HepG2 (cell line): ENCODE data around the gene ACSL5. TPM values are rescaled to one million over a fixed set of nuclear protein-coding genes. Genes with fewer than 3 reads are reported as not detected.

Experiments
- FOXC1 ChIP-seq: sonication (generic); formaldehyde crosslinking; IDR thresholded peaks from 2 replicates; pipeline ENCODE4 v1.8.0; 2022; ENCODE audit warnings: mild to moderate bottlenecking, missing genetic modification reagents, borderline replicate concordance
- FOXO1 ChIP-seq: sonication (generic); formaldehyde crosslinking; IDR thresholded peaks from 2 replicates; pipeline ENCODE4 v1.4.0; 2020; ENCODE audit warnings: missing genetic modification reagents
- HNF1B ChIP-seq: sonication (generic); formaldehyde crosslinking; IDR thresholded peaks from 2 replicates; pipeline ENCODE4 v1.5.1; 2020; ENCODE audit warnings: mild to moderate bottlenecking, moderate library complexity, missing genetic modification reagents
- RCOR2 ChIP-seq: IDR thresholded peaks from 2 replicates; pipeline ENCODE4 v1.6.1; 2016; ENCODE audit warnings: missing biosample characterization, missing genetic modification reagents
- SOX13 ChIP-seq, 3 experiments: fragments of 450-650 bp in 1 of 3; sonication (generic) in 1 of 3; formaldehyde crosslinking in 1 of 3; IDR thresholded peaks in 2 of 3; conservative IDR thresholded peaks in 1 of 3; 2 replicates each; pipeline versions ENCODE4 v1.5.0 to v1.6.1; 2016 to 2020; ENCODE audit warnings: antibody characterized with exemption in 1 of 3, mild to moderate bottlenecking in 1 of 3, missing compliant biosample characterization in 1 of 3, missing genetic modification reagents in 1 of 3, moderate library complexity in 1 of 3
- STAT5B ChIP-seq: sonication (generic); formaldehyde crosslinking; IDR thresholded peaks from 2 replicates; pipeline ENCODE4 v1.4.0; 2020; ENCODE audit warnings: missing genetic modification reagents
- THRA ChIP-seq: sonication (generic); formaldehyde crosslinking; IDR thresholded peaks from 2 replicates; pipeline ENCODE4 v1.4.0; 2020; ENCODE audit warnings: missing genetic modification reagents, borderline replicate concordance
- TOE1 ChIP-seq: sonication (generic); formaldehyde crosslinking; IDR thresholded peaks from 2 replicates; pipeline ENCODE4 v1.4.0; 2020; ENCODE audit warnings: mild to moderate bottlenecking, missing genetic modification reagents
- ZNF33B ChIP-seq: sonication (generic); formaldehyde crosslinking; IDR thresholded peaks from 2 replicates; pipeline ENCODE4 v1.5.1; 2020; ENCODE audit warnings: mild to moderate bottlenecking, missing genetic modification reagents
- polyA plus RNA-seq, 8 experiments: library from polyadenylated mRNA; depleted of rRNA in 3 of 8; stranded (reverse) in 7 of 8; unstranded in 1 of 8; fragments of >200 nt; fragmentation: Illumina TruSeq in 4 of 8; extraction: Trizol in 4 of 8; gene quantifications; 2 replicates each; pipeline versions ENCODE4 v1.2.1 to v1.2.3, GENCODE V29; 2011 to 2016; ENCODE audit warnings: low read depth in 4 of 8, missing spikeins in 1 of 8, mixed read lengths in 1 of 8; ENCODE audit not compliant: insufficient read depth in 1 of 8
- total RNA-seq, 5 experiments: library from RNA; depleted of rRNA; stranded (reverse); fragments of >200 nt; fragmentation: Illumina TruSeq; extraction: Trizol; gene quantifications; 2 replicates each; pipeline ENCODE4 v1.2.3, GENCODE V29; 2016; ENCODE audit warnings: low read depth in 1 of 5
- TF ChIP-seq, protein P1 (sequence below), 2 experiments: sonication (generic) in 1 of 2; formaldehyde crosslinking in 1 of 2; IDR thresholded peaks; 2 replicates each; pipeline versions ENCODE4 v1.4.0 to v1.6.1; 2016 to 2020; ENCODE audit warnings: borderline replicate concordance in 1 of 2, low read depth in 1 of 2, mild to moderate bottlenecking in 1 of 2, missing genetic modification reagents in 1 of 2
- TF ChIP-seq, protein P2 (sequence below): IDR thresholded peaks from 2 replicates; pipeline ENCODE4 v1.6.1; 2012; ENCODE audit warnings: low read depth, low read length, improper control_type of control experiment
- TF ChIP-seq, protein P3 (sequence below): sonication (generic); formaldehyde crosslinking; IDR thresholded peaks from 2 replicates; pipeline ENCODE4 v1.5.1; 2020; ENCODE audit warnings: missing genetic modification reagents, mild to moderate bottlenecking, borderline replicate concordance
- TF ChIP-seq, protein P4 (sequence below): sonication (generic); formaldehyde crosslinking; IDR thresholded peaks from 2 replicates; pipeline ENCODE4 v1.5.1; 2020; ENCODE audit warnings: missing genetic modification reagents, mild to moderate bottlenecking, borderline replicate concordance

Gene ACSL5
- total and polyA plus RNA-seq, 2 of the 13 experiments (the other 11 are each of a cell fraction or from before 2014, with no cell fraction given) = 56.4 to 82.5 TPM

- TF ChIP-seq, protein P1, sequence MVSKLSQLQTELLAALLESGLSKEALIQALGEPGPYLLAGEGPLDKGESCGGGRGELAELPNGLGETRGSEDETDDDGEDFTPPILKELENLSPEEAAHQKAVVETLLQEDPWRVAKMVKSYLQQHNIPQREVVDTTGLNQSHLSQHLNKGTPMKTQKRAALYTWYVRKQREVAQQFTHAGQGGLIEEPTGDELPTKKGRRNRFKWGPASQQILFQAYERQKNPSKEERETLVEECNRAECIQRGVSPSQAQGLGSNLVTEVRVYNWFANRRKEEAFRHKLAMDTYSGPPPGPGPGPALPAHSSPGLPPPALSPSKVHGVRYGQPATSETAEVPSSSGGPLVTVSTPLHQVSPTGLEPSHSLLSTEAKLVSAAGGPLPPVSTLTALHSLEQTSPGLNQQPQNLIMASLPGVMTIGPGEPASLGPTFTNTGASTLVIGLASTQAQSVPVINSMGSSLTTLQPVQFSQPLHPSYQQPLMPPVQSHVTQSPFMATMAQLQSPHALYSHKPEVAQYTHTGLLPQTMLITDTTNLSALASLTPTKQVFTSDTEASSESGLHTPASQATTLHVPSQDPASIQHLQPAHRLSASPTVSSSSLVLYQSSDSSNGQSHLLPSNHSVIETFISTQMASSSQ (IDR thresholded peaks at IDR 0.05; ENCODE audit: low read depth) = peak; percentile 100
- TF ChIP-seq, protein P1 (CRISPR knock-in tag; IDR thresholded peaks at IDR 0.05; ENCODE audit: borderline replicate concordance) = peak; percentile 100
- TF ChIP-seq ZNF33B (CRISPR knock-in tag) (0 out of 2 replicates have a peak, but pooled peaks have one; percentile 32), HNF1B (peak; percentile 99), THRA (CRISPR knock-in tag) (peak; percentile 82; the same call in 1 of the 2 replicates), FOXC1 (CRISPR knock-in tag) (no peak), SOX13 (IDR thresholded peaks at IDR 0.05) (peak; percentile 97), SOX13 (CRISPR knock-in tag; conservative IDR thresholded peaks at IDR 0.05 in 1 of 2, IDR thresholded peaks at IDR 0.05 in 1 of 2) (peak in 1 of 2 experiments; percentile 99; a peak in 2 of 4 replicates), RCOR2 (CRISPR knock-in tag) (peak; percentile 94), STAT5B (CRISPR knock-in tag) (no peak), FOXO1 (CRISPR knock-in tag) (peak; percentile 87), TOE1 (CRISPR knock-in tag) (0 out of 2 replicates have a peak, but pooled peaks have one; percentile 13)
- TF ChIP-seq, protein P2, sequence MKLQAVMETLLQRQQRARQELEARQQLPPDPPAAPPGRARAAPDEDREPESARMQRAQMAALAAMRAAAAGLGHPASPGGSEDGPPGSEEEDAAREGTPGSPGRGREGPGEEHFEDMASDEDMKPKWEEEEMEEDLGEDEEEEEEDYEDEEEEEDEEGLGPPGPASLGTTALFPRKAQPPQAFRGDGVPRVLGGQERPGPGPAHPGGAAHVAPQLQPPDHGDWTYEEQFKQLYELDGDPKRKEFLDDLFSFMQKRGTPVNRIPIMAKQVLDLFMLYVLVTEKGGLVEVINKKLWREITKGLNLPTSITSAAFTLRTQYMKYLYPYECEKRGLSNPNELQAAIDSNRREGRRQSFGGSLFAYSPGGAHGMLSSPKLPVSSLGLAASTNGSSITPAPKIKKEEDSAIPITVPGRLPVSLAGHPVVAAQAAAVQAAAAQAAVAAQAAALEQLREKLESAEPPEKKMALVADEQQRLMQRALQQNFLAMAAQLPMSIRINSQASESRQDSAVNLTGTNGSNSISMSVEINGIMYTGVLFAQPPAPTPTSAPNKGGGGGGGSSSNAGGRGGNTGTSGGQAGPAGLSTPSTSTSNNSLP = peak; percentile 83
- TF ChIP-seq, protein P3, sequence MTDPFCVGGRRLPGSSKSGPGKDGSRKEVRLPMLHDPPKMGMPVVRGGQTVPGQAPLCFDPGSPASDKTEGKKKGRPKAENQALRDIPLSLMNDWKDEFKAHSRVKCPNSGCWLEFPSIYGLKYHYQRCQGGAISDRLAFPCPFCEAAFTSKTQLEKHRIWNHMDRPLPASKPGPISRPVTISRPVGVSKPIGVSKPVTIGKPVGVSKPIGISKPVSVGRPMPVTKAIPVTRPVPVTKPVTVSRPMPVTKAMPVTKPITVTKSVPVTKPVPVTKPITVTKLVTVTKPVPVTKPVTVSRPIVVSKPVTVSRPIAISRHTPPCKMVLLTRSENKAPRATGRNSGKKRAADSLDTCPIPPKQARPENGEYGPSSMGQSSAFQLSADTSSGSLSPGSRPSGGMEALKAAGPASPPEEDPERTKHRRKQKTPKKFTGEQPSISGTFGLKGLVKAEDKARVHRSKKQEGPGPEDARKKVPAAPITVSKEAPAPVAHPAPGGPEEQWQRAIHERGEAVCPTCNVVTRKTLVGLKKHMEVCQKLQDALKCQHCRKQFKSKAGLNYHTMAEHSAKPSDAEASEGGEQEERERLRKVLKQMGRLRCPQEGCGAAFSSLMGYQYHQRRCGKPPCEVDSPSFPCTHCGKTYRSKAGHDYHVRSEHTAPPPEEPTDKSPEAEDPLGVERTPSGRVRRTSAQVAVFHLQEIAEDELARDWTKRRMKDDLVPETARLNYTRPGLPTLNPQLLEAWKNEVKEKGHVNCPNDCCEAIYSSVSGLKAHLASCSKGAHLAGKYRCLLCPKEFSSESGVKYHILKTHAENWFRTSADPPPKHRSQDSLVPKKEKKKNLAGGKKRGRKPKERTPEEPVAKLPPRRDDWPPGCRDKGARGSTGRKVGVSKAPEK (CRISPR knock-in tag) = no peak
- TF ChIP-seq, protein P4, sequence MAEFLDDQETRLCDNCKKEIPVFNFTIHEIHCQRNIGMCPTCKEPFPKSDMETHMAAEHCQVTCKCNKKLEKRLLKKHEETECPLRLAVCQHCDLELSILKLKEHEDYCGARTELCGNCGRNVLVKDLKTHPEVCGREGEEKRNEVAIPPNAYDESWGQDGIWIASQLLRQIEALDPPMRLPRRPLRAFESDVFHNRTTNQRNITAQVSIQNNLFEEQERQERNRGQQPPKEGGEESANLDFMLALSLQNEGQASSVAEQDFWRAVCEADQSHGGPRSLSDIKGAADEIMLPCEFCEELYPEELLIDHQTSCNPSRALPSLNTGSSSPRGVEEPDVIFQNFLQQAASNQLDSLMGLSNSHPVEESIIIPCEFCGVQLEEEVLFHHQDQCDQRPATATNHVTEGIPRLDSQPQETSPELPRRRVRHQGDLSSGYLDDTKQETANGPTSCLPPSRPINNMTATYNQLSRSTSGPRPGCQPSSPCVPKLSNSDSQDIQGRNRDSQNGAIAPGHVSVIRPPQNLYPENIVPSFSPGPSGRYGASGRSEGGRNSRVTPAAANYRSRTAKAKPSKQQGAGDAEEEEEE = no peak
These were observed 20.6 kb downstream of the ACSL5 start (continued) for GRCh38 chr10:112394475-112394875.
